NCI-H1105 (cell line): ENCODE measurements around the gene EAPP.
"Not testable (repeated sequence)": the region's sequence is repeated elsewhere in the genome, so short reads cannot be mapped to it uniquely, and the experiment has no call there.

Experiments used
- DNase-seq: peaks from one replicate; lab custom pipeline; 2025; lab: John Stamatoyannopoulos, UW

Gene EAPP

DNA sequence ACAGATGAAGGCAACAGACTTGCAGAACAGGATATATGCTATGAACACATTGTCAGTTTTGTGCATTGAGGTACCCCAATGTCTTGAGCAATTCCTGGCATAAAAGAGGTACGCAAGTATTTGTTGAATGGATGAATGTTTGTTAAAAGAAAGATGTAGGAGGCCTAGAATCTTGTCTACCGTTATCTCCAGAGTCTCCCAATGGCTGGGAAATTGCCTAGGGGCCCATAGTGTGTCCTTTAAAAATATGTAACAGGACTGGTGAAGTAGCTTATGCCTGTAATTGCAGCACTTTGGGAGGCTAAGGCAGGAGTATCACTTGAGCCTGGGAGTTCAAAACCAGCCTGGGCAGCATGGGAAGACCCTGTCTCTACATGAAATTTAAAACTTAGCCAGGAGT is 57.0 kb downstream of the EAPP start:
- no peak for DNase-seq

DNA sequence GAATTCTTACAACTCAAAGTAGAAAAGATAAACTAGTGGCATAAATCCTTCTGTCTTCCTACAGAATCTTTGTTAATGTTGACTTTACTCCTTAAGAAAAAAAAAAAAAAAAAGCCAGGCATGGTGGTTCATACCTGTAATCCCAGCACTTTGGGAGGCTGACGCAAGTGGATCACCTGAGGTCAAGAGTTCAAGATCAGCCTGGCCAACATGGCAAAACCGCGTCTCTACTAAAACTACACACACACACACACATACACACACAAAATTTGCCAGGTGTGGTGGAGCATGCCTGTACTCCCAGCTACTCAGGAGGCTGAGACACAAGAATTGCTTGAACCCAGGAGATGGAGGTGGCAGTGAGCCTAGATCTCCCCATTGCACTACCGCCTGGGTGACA is 59.8 kb downstream of the EAPP start:
- no peak for DNase-seq

DNA sequence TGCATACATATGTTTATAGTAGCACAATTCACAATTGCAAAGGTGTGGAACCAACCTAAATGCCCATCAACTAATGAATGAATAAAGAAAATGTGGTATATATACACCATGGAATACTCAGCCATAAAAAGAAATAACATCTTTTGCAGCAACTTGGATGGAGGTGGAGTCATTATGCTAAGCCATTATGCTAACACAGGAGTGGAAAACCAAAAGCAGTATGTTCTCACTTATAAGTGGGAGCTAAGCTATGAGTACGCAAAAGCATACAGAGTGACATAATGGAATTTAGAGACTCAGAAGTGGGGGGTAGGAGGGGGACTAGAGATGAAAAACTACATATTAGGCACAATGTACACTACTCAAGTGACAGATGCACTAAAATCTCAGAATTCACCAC is 61.2 kb downstream of the EAPP start:
- DNase-seq: no peak

DNA sequence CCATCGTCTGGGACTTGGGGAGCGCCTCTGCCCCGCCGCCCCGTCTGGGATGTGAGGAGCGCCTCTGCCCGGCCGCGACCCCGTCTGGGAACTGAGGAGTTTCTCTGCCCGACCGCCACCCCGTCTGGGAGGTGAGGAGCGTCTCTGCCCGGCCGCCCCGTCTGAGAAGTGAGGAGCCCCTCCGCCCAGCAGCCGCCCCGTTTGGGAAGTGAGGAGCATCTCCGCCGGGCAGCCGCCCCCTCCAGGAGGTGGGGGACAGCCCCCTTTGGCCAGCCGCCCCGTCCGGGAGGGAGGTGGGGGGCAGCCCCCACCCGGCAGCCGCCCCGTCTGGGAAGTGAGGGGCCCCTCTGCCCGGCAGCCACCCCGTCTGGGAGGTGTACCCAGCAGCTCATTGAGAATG is 63.5 kb downstream of the EAPP start:
- DNase-seq: not testable (repeated sequence)

DNA sequence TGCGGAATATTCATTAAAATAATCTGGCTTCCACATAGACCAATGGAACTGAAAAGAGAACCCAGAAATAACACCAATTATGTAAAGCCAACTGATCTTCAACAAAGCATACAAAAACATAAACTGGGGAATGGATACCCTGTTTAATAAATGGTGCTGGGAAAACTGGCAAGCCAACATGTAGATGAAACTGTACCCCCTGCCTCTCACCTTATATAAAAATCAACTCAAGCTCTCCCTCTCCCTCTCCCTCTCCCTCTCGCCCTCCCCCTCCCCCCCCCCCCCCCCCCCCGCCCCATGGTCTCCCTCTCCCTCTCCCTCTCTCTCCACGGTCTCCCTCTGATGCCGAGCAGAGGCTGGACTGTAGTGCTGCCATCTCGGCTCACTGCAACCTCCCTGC is 64.3 kb downstream of the EAPP start:
- DNase-seq: no peak

DNA sequence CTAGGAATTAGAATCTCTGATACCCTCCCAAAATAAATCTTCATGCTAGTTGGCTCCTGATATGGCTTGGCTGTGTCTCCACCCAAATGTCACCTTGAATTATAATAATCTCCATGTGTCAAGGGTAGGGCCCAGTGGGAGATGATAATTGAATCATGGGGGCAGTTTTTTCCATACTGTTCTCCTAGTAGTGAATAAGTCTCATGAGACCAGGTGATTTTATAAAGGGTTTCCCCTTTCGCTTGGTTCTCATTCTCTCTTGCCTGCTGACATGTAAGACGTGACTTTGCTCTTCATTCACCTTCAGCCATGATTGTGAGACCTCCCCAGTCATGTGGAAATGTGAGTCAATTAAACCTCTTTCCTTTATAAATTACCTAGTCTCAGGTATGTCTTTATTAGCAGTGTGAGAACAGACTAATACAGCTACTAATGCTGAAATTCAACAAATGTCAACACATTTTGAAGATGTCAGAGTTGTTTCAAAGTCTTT is 65.3 kb downstream of the EAPP start:
- DNase-seq: no peak

DNA sequence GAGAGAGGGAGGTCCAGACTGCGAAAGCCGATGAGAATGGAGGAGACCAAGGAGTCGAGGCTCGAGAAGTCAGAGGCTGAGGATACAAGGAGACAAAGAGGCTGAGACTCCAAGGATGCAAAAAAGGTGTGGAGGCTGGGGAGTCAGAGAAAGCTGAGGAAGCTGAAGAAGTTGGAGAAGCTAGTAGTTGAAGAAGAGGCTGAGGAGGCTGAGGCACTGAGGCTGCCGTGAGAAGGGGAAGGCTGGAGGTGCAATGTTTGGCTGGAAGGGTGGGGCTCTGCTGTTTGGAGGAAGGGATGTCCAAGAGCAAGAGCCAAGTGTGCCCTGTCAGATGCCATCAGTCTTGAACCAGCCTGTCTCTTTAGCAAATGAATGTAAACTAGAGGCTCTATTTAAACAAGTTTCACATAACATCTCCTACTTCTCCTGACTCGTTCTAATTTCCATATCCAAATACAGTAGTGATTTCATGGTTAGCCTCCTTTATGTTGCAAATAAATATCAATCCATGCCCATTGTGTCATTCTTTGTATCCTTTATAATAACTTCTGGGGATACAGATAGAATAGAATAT is 66.7 kb downstream of the EAPP start:
- no peak for DNase-seq

DNA sequence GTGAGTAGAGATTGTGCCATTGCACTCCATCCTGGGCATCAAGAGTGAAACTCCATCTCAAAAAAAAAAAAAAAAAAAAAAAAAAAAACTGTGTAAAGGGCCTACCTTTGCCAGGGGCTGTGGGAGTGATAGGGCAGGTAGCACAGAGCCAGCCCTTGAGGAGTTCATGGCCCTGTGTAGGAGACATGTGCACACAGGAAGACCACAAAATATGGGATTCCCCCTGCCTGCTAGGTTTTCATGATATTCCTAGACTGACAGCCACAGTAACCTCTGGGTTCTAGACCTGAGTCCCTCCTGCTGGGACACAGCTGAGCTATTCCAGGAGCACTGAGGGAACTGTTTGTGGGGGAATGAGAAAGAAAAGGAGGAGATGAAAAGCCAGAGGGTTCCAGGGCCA is 69.2 kb downstream of the EAPP start:
- no peak for DNase-seq

DNA sequence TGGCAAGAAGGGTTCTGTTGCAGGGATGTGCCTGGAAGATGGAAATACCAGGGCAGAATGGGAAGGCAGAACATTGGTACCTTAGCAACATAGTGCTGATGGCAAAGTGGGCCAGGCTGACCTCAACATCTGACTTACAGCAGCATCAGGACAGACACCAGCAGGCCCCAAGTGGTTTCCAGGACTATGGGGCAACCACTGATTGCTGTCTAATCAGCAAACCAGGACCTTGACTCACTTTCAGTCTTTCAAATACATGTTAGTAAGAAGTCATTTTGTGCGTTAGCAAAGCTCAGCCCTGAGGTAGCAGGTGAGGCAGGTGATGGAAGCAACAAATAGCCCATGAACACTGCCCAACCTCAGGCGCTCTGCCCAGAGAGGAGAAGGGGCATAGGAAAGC is 72.8 kb downstream of the EAPP start:
- no peak for DNase-seq
